ENCODE data around the gene ZNF544.

GRCh38 chr19:58212336-58213074, 16.2 kb upstream of the ZNF544 start:
- no peak for TF ChIP-seq CTCF (IDR thresholded peaks at IDR 0.05)
- TF ChIP-seq EZH2 (IDR thresholded peaks at IDR 0.05; ENCODE audit: borderline replicate concordance, insufficient read depth, low read depth, low read length, poor library complexity, severe bottlenecking): no peak
